HG03159 (cell line): ENCODE results near the gene CALY.

ENCODE experiments used
- ATAC-seq: cut with Tn5 transposase; IDR thresholded peaks from one replicate; pipeline ENCODE4 v1.9.1; 2021; ENCODE audit warnings: mild to moderate bottlenecking, moderate library complexity; ENCODE audit not compliant: unreplicated experiment

CALY gene

GRCh38 chr10:133366751-133367150, 30.1 kb upstream of the CALY start:
- no peak for ATAC-seq

- ATAC-seq, result no peak
Observed at GRCh38 chr10:133366130-133366478, 29.4 kb upstream of the CALY start.

- no peak for ATAC-seq
Observed at GRCh38 chr10:133365461-133366129, 28.9 kb upstream of the CALY start.

GRCh38 chr10:133364645-133365431, 28.1 kb upstream of the CALY start:
- ATAC-seq, result no peak

- no peak for ATAC-seq
Observed at GRCh38 chr10:133362846-133363245, 26.1 kb upstream of the CALY start.

- no peak for ATAC-seq
Observed at GRCh38 chr10:133361773-133362441, 25.2 kb upstream of the CALY start.

- no peak for ATAC-seq
Observed at GRCh38 chr10:133361227-133361626, 24.5 kb upstream of the CALY start.

GRCh38 chr10:133359972-133360610, 23.4 kb upstream of the CALY start:
- no peak for ATAC-seq

- no peak for ATAC-seq
Observed at GRCh38 chr10:133359554-133359971, 22.9 kb upstream of the CALY start.

GRCh38 chr10:133358925-133359310, 22.2 kb upstream of the CALY start:
- ATAC-seq, result no peak

GRCh38 chr10:133358162-133358924, 21.6 kb upstream of the CALY start:
- no peak for ATAC-seq

GRCh38 chr10:133357285-133358161, 20.8 kb upstream of the CALY start, which contains the start of gene FUOM:
TSS of gene FUOM (minus strand) at chr10:133358019. CDS start at chr10:133358007, 12 bp downstream.
- peak; percentile 55 for ATAC-seq

GRCh38 chr10:133356549-133357284, 20.0 kb upstream of the CALY start:
- ATAC-seq, result no peak

- no peak for ATAC-seq
Observed at GRCh38 chr10:133355991-133356390, 19.3 kb upstream of the CALY start.

GRCh38 chr10:133355266-133355665, 18.6 kb upstream of the CALY start:
- ATAC-seq, result no peak

GRCh38 chr10:133354672-133355240, 18.1 kb upstream of the CALY start:
- ATAC-seq, result no peak

GRCh38 chr10:133353988-133354605, 17.4 kb upstream of the CALY start:
- ATAC-seq, result no peak
